Activated CD4-positive, alpha-beta memory T cell treated with anti-CD3 and anti-CD28 coated beads for 36 hours (primary cell): ENCODE results near the gene RASL12. TPM values are rescaled to one million over a fixed set of nuclear protein-coding genes. Genes with fewer than 3 reads are reported as not detected.
A peak's percentile ranks its signal among the peaks of the same experiment; 100 is the strongest.
"Not testable (repeated sequence)": the region's sequence is repeated elsewhere in the genome, so short reads cannot be mapped to it uniquely, and the experiment has no call there.

Source experiments
- CTCF ChIA-PET: fragments of 350-600 bp; sonication (Branson Sonifier 250); formaldehyde crosslinking; loops from one replicate; lab custom pipeline; 2021; ENCODE audit warnings: antibody characterized with exemption, inconsistent platforms; lab: Charles Lee
- POLR2A ChIA-PET: fragments of 350-600 bp; sonication (Branson Sonifier 250); formaldehyde crosslinking; loops from one replicate; lab custom pipeline; 2021; ENCODE audit warnings: antibody characterized with exemption; lab: Charles Lee
- DNase-seq: peaks from one replicate; pipeline ENCODE4 v3.0.0-alpha.2; 2020
- H3K27ac Mint-ChIP-seq: one replicate; pipeline ENCODE4 v1.8.0; 2021; ENCODE audit warnings: mixed read lengths
- H3K27me3 Mint-ChIP-seq: one replicate; pipeline ENCODE4 v1.8.0; 2021; ENCODE audit warnings: mixed read lengths
- H3K36me3 Mint-ChIP-seq: one replicate; pipeline ENCODE4 v1.8.0; 2021; ENCODE audit warnings: mixed read lengths
- H3K4me1 Mint-ChIP-seq: one replicate; pipeline ENCODE4 v1.8.0; 2021; ENCODE audit warnings: low read depth, mixed read lengths
- H3K4me3 Mint-ChIP-seq: one replicate; pipeline ENCODE4 v1.8.0; 2021; ENCODE audit warnings: mild to moderate bottlenecking, mixed read lengths
- H3K9me3 Mint-ChIP-seq: one replicate; pipeline ENCODE4 v1.8.0; 2021; ENCODE audit warnings: mixed read lengths
- intact Hi-C: fragments of 100-400 bp; cut with micrococcal nuclease; formaldehyde crosslinking; loops from one replicate; pipeline ENCODE4 v1.15.1; 2023
- total RNA-seq, 2 experiments: library from RNA; stranded (reverse); gene quantifications; one replicate each; pipeline ENCODE4 v1.2.3, GENCODE V29; 2021

Gene RASL12
- total RNA-seq, 2 experiments from 2014 or later = not detected

GRCh38 chr15:65028921-65029735 lies 38.7 kb downstream of the RASL12 start, which contains the start of gene MTFMT:
MTFMT (minus strand) TSS chr15:65029639; CDS start chr15:65029613, 26 bp downstream.
- Mint-ChIP-seq H3K9me3 (no peaks in the 10 kb centered on the region), H3K4me1 (peaks cover 21% of the 10 kb centered on the region), H3K27ac (peak within 1 kb of the TSS; percentile 38), H3K4me3 (peak within 1 kb of the TSS; percentile 83), H3K36me3 (peaks cover 10% of the 10 kb centered on the region), H3K27me3 (peaks cover 6% of the 10 kb centered on the region)
- DNase-seq = peak; percentile 94
- intact Hi-C loops = loop anchor here (1.0 kb wide), 1 partner anchor 40 kb away; the partner anchor contains the start of gene SPG21
- ChIA-PET POLR2A (no interaction called here), CTCF (no interaction called here)

GRCh38 chr15:65028338-65028737 lies 39.5 kb downstream of the RASL12 start:
- DNase-seq = peak; percentile 14
- POLR2A ChIA-PET = no interaction called here

GRCh38 chr15:65027593-65027992 lies 40.2 kb downstream of the RASL12 start:
- no peaks in the 10 kb centered on the region for H3K9me3 Mint-ChIP-seq
- peak overlapping the region; percentile 83 for H3K4me3 Mint-ChIP-seq
- CTCF ChIA-PET = no interaction called here
- DNase-seq = no peak
- intact Hi-C loops = no loop called here
- POLR2A ChIA-PET = no interaction called here
- H3K27ac Mint-ChIP-seq = no peak overlapping the region
- H3K27me3 Mint-ChIP-seq = peaks cover 6% of the 10 kb centered on the region
- H3K36me3 Mint-ChIP-seq = peaks cover 14% of the 10 kb centered on the region
- peaks cover 14% of the 10 kb centered on the region for H3K4me1 Mint-ChIP-seq

More at GRCh38 chr15:65028338-65028737, 39.5 kb downstream of the RASL12 start:
- peak overlapping the region; percentile 38 for H3K27ac Mint-ChIP-seq
- intact Hi-C loops = no loop called here
- peak overlapping the region; percentile 83 for H3K4me3 Mint-ChIP-seq
- peaks cover 13% of the 10 kb centered on the region for H3K36me3 Mint-ChIP-seq
- H3K9me3 Mint-ChIP-seq = no peaks in the 10 kb centered on the region
- peaks cover 17% of the 10 kb centered on the region for H3K4me1 Mint-ChIP-seq
- peaks cover 6% of the 10 kb centered on the region for H3K27me3 Mint-ChIP-seq
- CTCF ChIA-PET = no interaction called here

- intact Hi-C loops = no loop called here
- CTCF ChIA-PET = no interaction called here
- peaks cover 3% of the 10 kb centered on the region for H3K27me3 Mint-ChIP-seq
- H3K36me3 Mint-ChIP-seq = peaks cover 14% of the 10 kb centered on the region
- no peak overlapping the region for H3K4me3 Mint-ChIP-seq
- no peak for DNase-seq
- no peak overlapping the region for H3K27ac Mint-ChIP-seq
- POLR2A ChIA-PET = no interaction called here
- H3K4me1 Mint-ChIP-seq = peaks cover 14% of the 10 kb centered on the region
- H3K9me3 Mint-ChIP-seq = no peaks in the 10 kb centered on the region
Observed at GRCh38 chr15:65026756-65027155, 41.0 kb downstream of the RASL12 start.

- DNase-seq = no peak
- ChIA-PET POLR2A (no interaction called here), CTCF (interaction anchor here (1.0 kb wide), 1 partner anchor 10 kb away, joined by 4 read pairs; no protein-coding TSS in a partner anchor)
- Mint-ChIP-seq H3K36me3 (peaks cover 33% of the 10 kb centered on the region), H3K9me3 (no peaks in the 10 kb centered on the region), H3K27ac (no peak overlapping the region), H3K4me3 (no peak overlapping the region), H3K4me1 (peaks cover 2% of the 10 kb centered on the region), H3K27me3 (no peaks in the 10 kb centered on the region)
- intact Hi-C loops = no loop called here
Observed at GRCh38 chr15:65021488-65021887, 46.3 kb downstream of the RASL12 start.

GRCh38 chr15:65020419-65020818 lies 47.4 kb downstream of the RASL12 start:
- H3K4me1 Mint-ChIP-seq = peaks cover 2% of the 10 kb centered on the region
- H3K27ac Mint-ChIP-seq = no peak overlapping the region
- H3K36me3 Mint-ChIP-seq = peaks cover 34% of the 10 kb centered on the region
- intact Hi-C loops = no loop called here
- ChIA-PET CTCF (interaction anchor here (1.0 kb wide), 1 partner anchor 13 kb away, joined by 4 read pairs; no protein-coding TSS in a partner anchor), POLR2A (no interaction called here)
- H3K27me3 Mint-ChIP-seq = no peaks in the 10 kb centered on the region
- DNase-seq = no peak
- no peak overlapping the region for H3K4me3 Mint-ChIP-seq
- H3K9me3 Mint-ChIP-seq = no peaks in the 10 kb centered on the region

- H3K27me3 Mint-ChIP-seq, H3K9me3 Mint-ChIP-seq, H3K4me1 Mint-ChIP-seq, DNase-seq, H3K27ac Mint-ChIP-seq, H3K4me3 Mint-ChIP-seq, intact Hi-C loops: not testable (repeated sequence)
- ChIA-PET CTCF (interaction anchor here (1.1 kb wide), 1 partner anchor 10 kb away, joined by 4 read pairs; no protein-coding TSS in a partner anchor), POLR2A (interaction anchor here (0.6 kb wide), 1 partner anchor 635 kb away, joined by 3 read pairs; no protein-coding TSS in a partner anchor)
- H3K36me3 Mint-ChIP-seq = peaks cover 30% of the 10 kb centered on the region
Observed at GRCh38 chr15:65011198-65011597, 56.6 kb downstream of the RASL12 start.

- ChIA-PET CTCF (interaction anchor here (0.8 to 1.2 kb wide), 5 partner anchors 20 to 278 kb away, joined by 3 read pairs; partner anchors contain the start of gene SPG21), POLR2A (interaction anchor here (0.5 to 1.2 kb wide), 2 partner anchors 125 to 257 kb away, joined by 3 to 4 read pairs; no protein-coding TSS in a partner anchor)
- Mint-ChIP-seq H3K27ac (no peak overlapping the region), H3K4me1 (no peaks in the 10 kb centered on the region), H3K36me3 (peaks cover 21% of the 10 kb centered on the region), H3K9me3 (peaks cover 7% of the 10 kb centered on the region), H3K4me3 (no peak overlapping the region), H3K27me3 (no peaks in the 10 kb centered on the region)
- intact Hi-C loops = no loop called here
- no peak for DNase-seq
Observed at GRCh38 chr15:65008983-65009382, 58.8 kb downstream of the RASL12 start.

GRCh38 chr15:65006876-65007275 lies 60.9 kb downstream of the RASL12 start:
- ChIA-PET POLR2A (no interaction called here), CTCF (no interaction called here)
- no peaks in the 10 kb centered on the region for H3K27me3 Mint-ChIP-seq
- DNase-seq = no peak
- peaks cover 9% of the 10 kb centered on the region for H3K36me3 Mint-ChIP-seq
- no peaks in the 10 kb centered on the region for H3K4me1 Mint-ChIP-seq
- intact Hi-C loops = no loop called here
- H3K4me3 Mint-ChIP-seq = no peak overlapping the region
- no peak overlapping the region for H3K27ac Mint-ChIP-seq
- no peaks in the 10 kb centered on the region for H3K9me3 Mint-ChIP-seq

GRCh38 chr15:65004993-65005392 lies 62.8 kb downstream of the RASL12 start:
- no peak for DNase-seq
- H3K9me3 Mint-ChIP-seq = no peaks in the 10 kb centered on the region
- ChIA-PET CTCF (no interaction called here), POLR2A (interaction anchor here (0.6 kb wide), 1 partner anchor 271 kb away, joined by 4 read pairs; no protein-coding TSS in a partner anchor)
- no peak overlapping the region for H3K4me3 Mint-ChIP-seq
- no peak overlapping the region for H3K27ac Mint-ChIP-seq
- no peaks in the 10 kb centered on the region for H3K4me1 Mint-ChIP-seq
- intact Hi-C loops = no loop called here
- peaks cover 7% of the 10 kb centered on the region for H3K36me3 Mint-ChIP-seq
- no peaks in the 10 kb centered on the region for H3K27me3 Mint-ChIP-seq
